ENCODE results near the gene MET. TPM values are rescaled to one million over a fixed set of nuclear protein-coding genes. Genes with fewer than 3 reads are reported as not detected.
A peak's percentile ranks its signal among the peaks of the same experiment; 100 is the strongest.

Gene MET
- total and polyA plus RNA-seq, 2 of the 13 experiments (the other 11 are each of a cell fraction or from before 2014, with no cell fraction given) = 21.8 to 31.5 TPM

DNA sequence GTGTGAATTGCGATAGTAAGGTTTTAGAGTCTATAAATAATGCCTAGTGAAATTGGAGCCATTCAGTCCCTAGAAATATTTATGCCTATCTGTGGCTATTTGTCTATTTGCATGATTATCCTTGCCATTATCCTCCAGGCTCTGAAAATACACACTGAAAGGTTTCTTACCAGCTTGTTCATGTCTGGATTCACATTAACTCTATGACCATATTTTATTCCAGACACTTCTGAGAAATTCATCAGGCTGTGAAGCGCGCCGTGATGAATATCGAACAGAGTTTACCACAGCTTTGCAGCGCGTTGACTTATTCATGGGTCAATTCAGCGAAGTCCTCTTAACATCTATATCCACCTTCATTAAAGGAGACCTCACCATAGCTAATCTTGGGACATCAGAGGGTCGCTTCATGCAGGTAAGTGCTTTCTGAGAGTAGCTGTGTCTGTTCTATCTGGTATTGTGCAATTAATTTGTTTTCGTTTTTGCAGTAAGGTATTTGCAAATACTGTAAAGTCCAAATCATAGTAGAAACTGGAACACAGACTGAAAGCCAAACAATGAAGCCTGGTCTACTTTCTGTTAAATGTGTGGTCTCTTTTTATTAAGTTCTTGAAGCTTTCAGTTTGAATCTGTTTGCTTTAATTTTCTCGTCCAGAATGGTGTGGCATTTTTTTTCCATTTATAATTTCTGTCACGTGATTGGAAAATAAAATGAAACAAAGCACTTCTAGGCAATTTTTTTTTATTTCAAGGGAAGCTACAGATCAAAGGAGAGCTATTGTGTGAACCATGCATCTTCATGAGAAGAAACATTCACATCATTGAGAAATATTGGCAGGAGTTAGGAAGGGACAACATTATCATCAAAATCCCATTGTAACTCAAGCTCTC lies 59.7 kb downstream of the MET start (continued):
- TF ChIP-seq, protein P1, sequence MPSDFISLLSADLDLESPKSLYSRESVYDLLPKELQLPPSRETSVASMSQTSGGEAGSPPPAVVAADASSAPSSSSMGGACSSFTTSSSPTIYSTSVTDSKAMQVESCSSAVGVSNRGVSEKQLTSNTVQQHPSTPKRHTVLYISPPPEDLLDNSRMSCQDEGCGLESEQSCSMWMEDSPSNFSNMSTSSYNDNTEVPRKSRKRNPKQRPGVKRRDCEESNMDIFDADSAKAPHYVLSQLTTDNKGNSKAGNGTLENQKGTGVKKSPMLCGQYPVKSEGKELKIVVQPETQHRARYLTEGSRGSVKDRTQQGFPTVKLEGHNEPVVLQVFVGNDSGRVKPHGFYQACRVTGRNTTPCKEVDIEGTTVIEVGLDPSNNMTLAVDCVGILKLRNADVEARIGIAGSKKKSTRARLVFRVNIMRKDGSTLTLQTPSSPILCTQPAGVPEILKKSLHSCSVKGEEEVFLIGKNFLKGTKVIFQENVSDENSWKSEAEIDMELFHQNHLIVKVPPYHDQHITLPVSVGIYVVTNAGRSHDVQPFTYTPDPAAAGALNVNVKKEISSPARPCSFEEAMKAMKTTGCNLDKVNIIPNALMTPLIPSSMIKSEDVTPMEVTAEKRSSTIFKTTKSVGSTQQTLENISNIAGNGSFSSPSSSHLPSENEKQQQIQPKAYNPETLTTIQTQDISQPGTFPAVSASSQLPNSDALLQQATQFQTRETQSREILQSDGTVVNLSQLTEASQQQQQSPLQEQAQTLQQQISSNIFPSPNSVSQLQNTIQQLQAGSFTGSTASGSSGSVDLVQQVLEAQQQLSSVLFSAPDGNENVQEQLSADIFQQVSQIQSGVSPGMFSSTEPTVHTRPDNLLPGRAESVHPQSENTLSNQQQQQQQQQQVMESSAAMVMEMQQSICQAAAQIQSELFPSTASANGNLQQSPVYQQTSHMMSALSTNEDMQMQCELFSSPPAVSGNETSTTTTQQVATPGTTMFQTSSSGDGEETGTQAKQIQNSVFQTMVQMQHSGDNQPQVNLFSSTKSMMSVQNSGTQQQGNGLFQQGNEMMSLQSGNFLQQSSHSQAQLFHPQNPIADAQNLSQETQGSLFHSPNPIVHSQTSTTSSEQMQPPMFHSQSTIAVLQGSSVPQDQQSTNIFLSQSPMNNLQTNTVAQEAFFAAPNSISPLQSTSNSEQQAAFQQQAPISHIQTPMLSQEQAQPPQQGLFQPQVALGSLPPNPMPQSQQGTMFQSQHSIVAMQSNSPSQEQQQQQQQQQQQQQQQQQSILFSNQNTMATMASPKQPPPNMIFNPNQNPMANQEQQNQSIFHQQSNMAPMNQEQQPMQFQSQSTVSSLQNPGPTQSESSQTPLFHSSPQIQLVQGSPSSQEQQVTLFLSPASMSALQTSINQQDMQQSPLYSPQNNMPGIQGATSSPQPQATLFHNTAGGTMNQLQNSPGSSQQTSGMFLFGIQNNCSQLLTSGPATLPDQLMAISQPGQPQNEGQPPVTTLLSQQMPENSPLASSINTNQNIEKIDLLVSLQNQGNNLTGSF (CRISPR knock-in tag; IDR thresholded peaks at IDR 0.05) = no peak
- TF ChIP-seq MED1 (CRISPR knock-in tag; IDR thresholded peaks at IDR 0.05) (0 out of 2 replicates have a peak, but pooled peaks have one; percentile 18), NFIC (IDR thresholded peaks at IDR 0.05; ENCODE audit: low read length) (peak; percentile 32; the same call in 1 of the 2 replicates), CEBPG (CRISPR knock-in tag; IDR thresholded peaks at IDR 0.05) (peak; percentile 77)

DNA sequence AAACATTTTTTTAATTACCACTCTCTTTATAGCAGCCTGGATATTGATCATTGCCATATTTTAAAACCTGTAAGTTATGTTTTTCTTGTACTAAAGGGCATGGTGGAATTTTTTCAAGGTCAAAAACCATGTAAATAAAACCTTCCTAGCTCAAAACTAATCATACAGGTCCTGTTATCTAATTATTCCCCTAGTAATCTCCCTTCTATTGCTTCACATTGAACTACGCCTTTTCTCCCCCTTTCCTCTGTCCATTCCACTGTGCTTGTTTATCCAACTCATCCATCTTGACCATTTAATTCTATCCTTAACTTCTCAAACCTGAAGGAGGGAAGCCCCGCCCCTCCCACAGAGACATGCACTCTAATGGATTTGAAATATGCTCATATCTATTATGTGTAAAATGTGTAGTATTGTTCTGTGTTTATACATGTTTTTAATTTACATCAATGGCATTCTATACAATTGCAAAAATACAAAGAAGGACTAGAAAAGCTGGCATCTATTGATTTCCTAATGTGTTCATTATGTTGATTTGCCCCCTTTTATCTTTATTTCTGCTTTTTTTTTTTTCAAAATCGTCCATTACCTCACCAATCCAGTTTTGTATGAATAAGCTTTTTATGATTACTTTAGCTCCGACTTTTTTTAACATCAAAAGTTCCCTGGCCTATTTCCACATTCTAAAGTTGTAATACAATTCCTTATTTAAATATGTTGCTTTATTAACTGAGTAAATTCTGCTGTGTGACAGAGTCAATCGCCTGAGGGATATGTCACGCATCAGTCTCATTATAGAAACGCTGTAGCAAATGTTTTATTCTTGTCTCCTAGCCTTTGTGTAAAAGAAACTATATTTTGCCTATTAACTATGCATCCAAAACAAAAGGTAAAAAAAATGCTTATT lies 61.0 kb downstream of the MET start:
- Histone ChIP-seq H4K20me1 (ENCODE audit: insufficient read depth, low read length) (no peaks in the 10 kb centered on the region), H3K9ac (ENCODE audit: insufficient read depth, low read depth, low read length) (no peak overlapping the region), H3K4me1 (ENCODE audit: insufficient read depth, low read length) (peaks cover 62% of the 10 kb centered on the region), H2AFZ (ENCODE audit: low read length) (no peak overlapping the region), H3K4me2 (ENCODE audit: low read depth, low read length) (no peak overlapping the region), H3K4me3 (replicated peaks in 1 of 3; ENCODE audit: insufficient read depth in 1 of 3, low read depth in 2 of 3, low read length in 3 of 3) (no peak overlapping the region), H3K9me3 (ENCODE audit: low read length) (no peaks in the 10 kb centered on the region), H3K79me2 (ENCODE audit: insufficient read depth, low read length) (no peaks in the 10 kb centered on the region), H3K27me3 (ENCODE audit: control insufficient read depth in 1 of 2, insufficient read depth in 2 of 2, low read length in 2 of 2) (no peaks in the 10 kb centered on the region), H3K27ac (ENCODE audit: extremely low read length, insufficient read depth, low read length) (no peak overlapping the region), H3K36me3 (replicated peaks in 1 of 2; ENCODE audit: control insufficient read depth in 1 of 2, insufficient read depth in 2 of 2, low read length in 2 of 2) (peaks cover 3 to 13% of the 10 kb centered on the region in 2 experiments)
- ChIA-PET CTCF (ENCODE audit: low intra/inter-chr PET ratio, low total read pairs) (no interaction called here), POLR2A (interaction anchor here (2.3 kb wide), 1 partner anchor 9 kb away, joined by 7 read pairs; no protein-coding TSS in a partner anchor)
- intact Hi-C loops (cut with micrococcal nuclease; ENCODE audit: unreplicated experiment) = no loop called here
- peak; percentile 21 for DNase-seq (ENCODE audit: low spot score)
- ATAC-seq = no peak
- FAIRE-seq = no peak
- no TSS peak for BruUV-seq (replicated peaks)
- 95% methylated on average over 7 of the region's 7 CpGs for WGBS (ENCODE audit: low lambda C conversion rate)
- TF ChIP-seq, protein P2, sequence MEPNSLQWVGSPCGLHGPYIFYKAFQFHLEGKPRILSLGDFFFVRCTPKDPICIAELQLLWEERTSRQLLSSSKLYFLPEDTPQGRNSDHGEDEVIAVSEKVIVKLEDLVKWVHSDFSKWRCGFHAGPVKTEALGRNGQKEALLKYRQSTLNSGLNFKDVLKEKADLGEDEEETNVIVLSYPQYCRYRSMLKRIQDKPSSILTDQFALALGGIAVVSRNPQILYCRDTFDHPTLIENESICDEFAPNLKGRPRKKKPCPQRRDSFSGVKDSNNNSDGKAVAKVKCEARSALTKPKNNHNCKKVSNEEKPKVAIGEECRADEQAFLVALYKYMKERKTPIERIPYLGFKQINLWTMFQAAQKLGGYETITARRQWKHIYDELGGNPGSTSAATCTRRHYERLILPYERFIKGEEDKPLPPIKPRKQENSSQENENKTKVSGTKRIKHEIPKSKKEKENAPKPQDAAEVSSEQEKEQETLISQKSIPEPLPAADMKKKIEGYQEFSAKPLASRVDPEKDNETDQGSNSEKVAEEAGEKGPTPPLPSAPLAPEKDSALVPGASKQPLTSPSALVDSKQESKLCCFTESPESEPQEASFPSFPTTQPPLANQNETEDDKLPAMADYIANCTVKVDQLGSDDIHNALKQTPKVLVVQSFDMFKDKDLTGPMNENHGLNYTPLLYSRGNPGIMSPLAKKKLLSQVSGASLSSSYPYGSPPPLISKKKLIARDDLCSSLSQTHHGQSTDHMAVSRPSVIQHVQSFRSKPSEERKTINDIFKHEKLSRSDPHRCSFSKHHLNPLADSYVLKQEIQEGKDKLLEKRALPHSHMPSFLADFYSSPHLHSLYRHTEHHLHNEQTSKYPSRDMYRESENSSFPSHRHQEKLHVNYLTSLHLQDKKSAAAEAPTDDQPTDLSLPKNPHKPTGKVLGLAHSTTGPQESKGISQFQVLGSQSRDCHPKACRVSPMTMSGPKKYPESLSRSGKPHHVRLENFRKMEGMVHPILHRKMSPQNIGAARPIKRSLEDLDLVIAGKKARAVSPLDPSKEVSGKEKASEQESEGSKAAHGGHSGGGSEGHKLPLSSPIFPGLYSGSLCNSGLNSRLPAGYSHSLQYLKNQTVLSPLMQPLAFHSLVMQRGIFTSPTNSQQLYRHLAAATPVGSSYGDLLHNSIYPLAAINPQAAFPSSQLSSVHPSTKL (CRISPR knock-in tag; IDR thresholded peaks at IDR 0.05) = peak; percentile 28; the same call in 1 of the 2 replicates
- TF ChIP-seq SETDB1 (CRISPR knock-in tag; IDR thresholded peaks at IDR 0.05; ENCODE audit: borderline replicate concordance) = no peak
- TF ChIP-seq GATAD2A (CRISPR knock-in tag; IDR thresholded peaks at IDR 0.05) = peak; percentile 28; the same call in 1 of the 2 replicates
- in situ Hi-C loops (cut with HindIII; ENCODE audit: extremely low pct_ligation_motif_present, low pct_unique_long_range_greater_than_20kb) = no loop called here

Data from HepG2 (cell line).